GM12892 (cell line): Measurements from ENCODE around the gene ZNF521.

Experiments
- POLR2A ChIP-seq: IDR thresholded peaks from 2 replicates; pipeline ENCODE4 v1.6.1; 2011; ENCODE audit warnings: low read depth, low read length, control low read depth
- POLR2AphosphoS5 ChIP-seq: IDR thresholded peaks from 2 replicates; pipeline ENCODE4 v1.6.1; 2011; ENCODE audit warnings: low read depth, low read length, control low read depth

- no peak for TF ChIP-seq POLR2AphosphoS5
- TF ChIP-seq POLR2A: no peak
Measured at GRCh38 chr18:25335062-25335461, 16.9 kb downstream of the ZNF521 start.
